Gastrocnemius medialis (tissue), 4 donors: Measurements from ENCODE around the gene GALP.

Experiments
- POLR2A ChIP-seq, 2 donors: fragments of 450-650 bp; IDR thresholded peaks; one replicate each; pipeline ENCODE4 v1.6.1; 2017; ENCODE audit warnings: antibody characterized with exemption in 2 of 2, mild to moderate bottlenecking in 2 of 2, moderate library complexity in 2 of 2
- TF ChIP-seq, protein P1 (sequence below), 5 experiments: fragments of 450-650 bp in 3 of 5; fragments of 200-600 bp in 2 of 5; sonication (generic) in 2 of 5; IDR thresholded peaks in 4 of 5; conservative IDR thresholded peaks in 1 of 5; 1 replicate in 4 of 5; 2 replicates in 1 of 5; pipeline ENCODE4 v1.5.1; 2016 to 2019; ENCODE audit warnings: antibody characterized with exemption in 5 of 5, mild to moderate bottlenecking in 3 of 5, moderate library complexity in 3 of 5

DNA sequence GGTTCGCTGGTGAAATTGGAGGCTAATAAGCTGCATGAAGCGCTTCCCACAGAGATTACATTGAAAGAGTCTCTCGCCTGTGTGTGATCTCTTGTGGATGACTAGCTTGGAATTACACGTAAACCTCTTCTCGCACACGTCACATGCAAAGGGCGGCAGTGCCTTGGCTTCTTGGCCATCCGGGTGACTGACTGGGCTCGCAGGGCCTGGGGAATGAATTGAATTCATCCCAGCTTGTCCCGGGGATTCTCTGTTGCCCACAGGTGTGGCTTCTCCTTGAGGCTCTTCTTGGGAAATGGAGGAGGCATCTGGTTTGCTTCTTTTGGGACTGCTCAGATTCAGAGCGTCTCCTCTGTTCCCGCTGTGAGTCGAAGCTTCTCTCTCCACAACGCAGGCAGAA, 46.0 kb downstream of the GALP start:
- TF ChIP-seq, protein P1, sequence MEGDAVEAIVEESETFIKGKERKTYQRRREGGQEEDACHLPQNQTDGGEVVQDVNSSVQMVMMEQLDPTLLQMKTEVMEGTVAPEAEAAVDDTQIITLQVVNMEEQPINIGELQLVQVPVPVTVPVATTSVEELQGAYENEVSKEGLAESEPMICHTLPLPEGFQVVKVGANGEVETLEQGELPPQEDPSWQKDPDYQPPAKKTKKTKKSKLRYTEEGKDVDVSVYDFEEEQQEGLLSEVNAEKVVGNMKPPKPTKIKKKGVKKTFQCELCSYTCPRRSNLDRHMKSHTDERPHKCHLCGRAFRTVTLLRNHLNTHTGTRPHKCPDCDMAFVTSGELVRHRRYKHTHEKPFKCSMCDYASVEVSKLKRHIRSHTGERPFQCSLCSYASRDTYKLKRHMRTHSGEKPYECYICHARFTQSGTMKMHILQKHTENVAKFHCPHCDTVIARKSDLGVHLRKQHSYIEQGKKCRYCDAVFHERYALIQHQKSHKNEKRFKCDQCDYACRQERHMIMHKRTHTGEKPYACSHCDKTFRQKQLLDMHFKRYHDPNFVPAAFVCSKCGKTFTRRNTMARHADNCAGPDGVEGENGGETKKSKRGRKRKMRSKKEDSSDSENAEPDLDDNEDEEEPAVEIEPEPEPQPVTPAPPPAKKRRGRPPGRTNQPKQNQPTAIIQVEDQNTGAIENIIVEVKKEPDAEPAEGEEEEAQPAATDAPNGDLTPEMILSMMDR (IDR thresholded peaks at IDR 0.05 in 4 of 5, conservative IDR thresholded peaks at IDR 0.05 in 1 of 5): no peak
- TF ChIP-seq POLR2A (IDR thresholded peaks at IDR 0.05): no peak
